Coronary artery (tissue), 2 donors: ENCODE data around the gene SRI.

Experiments
- DNase-seq: peaks from one replicate; pipeline ENCODE4 v3.0.0-alpha.2; 2017; ENCODE audit warnings: low spot score
- H3K27ac ChIP-seq, 2 donors: fragments of 200-600 bp; sonication (generic); one replicate each; pipeline ENCODE4 v1.5.1; 2016 to 2019
- H3K4me3 ChIP-seq: fragments of 200-600 bp; sonication (generic); 2 replicates; pipeline ENCODE4 v1.5.1; 2016; ENCODE audit warnings: mild to moderate bottlenecking, moderate library complexity
- TF ChIP-seq, protein P1 (sequence below): fragments of 200-600 bp; sonication (generic); IDR thresholded peaks from one replicate; pipeline ENCODE4 v1.5.1; 2019; ENCODE audit warnings: antibody characterized with exemption

Gene SRI

DNA sequence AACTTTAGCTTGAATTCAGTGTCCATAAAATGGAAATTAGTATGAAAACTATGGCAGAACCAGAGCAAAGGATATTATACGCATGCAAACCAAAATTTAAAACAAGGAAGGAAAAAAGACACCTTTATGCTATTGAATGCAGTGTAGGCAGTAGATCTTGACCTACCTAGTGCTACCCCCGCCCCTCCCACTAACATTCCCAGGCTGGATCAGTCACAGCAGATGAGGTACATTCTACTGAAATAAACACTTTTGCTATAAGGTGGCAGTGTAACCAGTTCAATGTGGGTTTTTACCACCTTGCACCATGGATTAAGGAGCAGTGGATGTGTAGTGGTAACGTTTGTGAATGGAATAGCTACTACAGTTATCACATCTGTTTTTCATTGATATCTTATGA, 27.9 kb downstream of the SRI start:
- Histone ChIP-seq H3K27ac (no peak overlapping the region), H3K4me3 (no peak overlapping the region)
- TF ChIP-seq, protein P1, sequence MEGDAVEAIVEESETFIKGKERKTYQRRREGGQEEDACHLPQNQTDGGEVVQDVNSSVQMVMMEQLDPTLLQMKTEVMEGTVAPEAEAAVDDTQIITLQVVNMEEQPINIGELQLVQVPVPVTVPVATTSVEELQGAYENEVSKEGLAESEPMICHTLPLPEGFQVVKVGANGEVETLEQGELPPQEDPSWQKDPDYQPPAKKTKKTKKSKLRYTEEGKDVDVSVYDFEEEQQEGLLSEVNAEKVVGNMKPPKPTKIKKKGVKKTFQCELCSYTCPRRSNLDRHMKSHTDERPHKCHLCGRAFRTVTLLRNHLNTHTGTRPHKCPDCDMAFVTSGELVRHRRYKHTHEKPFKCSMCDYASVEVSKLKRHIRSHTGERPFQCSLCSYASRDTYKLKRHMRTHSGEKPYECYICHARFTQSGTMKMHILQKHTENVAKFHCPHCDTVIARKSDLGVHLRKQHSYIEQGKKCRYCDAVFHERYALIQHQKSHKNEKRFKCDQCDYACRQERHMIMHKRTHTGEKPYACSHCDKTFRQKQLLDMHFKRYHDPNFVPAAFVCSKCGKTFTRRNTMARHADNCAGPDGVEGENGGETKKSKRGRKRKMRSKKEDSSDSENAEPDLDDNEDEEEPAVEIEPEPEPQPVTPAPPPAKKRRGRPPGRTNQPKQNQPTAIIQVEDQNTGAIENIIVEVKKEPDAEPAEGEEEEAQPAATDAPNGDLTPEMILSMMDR = no peak
- DNase-seq = no peak

- DNase-seq = no peak
- no peak overlapping the region for H3K4me3 ChIP-seq
- H3K27ac ChIP-seq = no peak overlapping the region
Measured at GRCh38 chr7:88185650-88186049, 34.2 kb downstream of the SRI start.

DNA sequence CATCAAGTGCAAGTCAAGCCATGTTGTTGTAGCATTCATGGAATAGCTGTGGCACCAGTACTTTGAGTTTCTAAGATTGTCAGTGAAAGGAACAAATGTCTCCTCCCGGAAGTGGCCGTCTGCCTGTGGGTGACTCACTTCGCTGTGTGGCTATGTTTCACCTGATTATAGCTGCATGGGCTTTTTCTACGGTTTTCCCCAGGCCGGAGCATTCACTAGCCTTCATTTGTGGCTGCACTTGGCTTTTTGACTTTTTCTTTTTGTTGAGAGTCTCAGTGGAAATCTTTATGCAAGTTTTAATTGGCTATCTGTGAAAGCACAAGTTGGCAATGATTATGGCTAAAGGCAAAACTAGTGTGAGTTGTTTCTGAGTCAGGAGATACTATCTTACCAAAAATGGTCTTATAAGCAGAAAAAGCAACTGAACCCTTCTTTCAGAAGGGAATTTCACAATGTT, 35.0 kb downstream of the SRI start:
- Histone ChIP-seq H3K4me3 (no peak overlapping the region), H3K27ac (peak overlapping the region in 1 of 2 donors; percentile 21)
- TF ChIP-seq, protein P1 = no peak
- no peak for DNase-seq

More at GRCh38 chr7:88185650-88186049, 34.2 kb downstream of the SRI start:
- TF ChIP-seq, protein P1 = no peak

DNA sequence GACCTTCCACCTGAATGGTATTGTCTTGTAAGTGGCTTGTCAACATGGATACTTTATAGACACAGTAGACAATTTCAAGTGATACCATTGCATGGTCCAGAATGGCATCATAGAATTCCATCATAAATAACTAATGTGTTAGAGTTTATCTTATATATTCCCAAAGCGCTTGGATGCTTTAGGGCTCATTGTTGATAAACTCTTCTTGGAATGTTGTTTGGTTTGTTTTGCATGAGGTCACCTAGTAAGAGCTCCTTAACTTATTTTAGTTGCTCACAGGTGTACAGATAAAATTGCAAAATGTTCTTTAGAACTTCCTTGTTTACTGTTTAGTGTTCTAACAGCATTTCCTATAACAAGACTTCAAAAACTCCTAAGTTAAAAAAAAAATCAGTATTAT, 36.8 kb downstream of the SRI start:
- Histone ChIP-seq H3K4me3 (no peak overlapping the region), H3K27ac (no peak overlapping the region)
- DNase-seq = no peak
- TF ChIP-seq, protein P1 = no peak

GRCh38 chr7:88176190-88176589, 43.6 kb downstream of the SRI start:
- TF ChIP-seq, protein P1 = no peak

GRCh38 chr7:88172842-88173241, 47.0 kb downstream of the SRI start:
- Histone ChIP-seq H3K4me3 (no peak overlapping the region), H3K27ac (no peak overlapping the region)
- no peak for DNase-seq
- TF ChIP-seq, protein P1 = no peak

More at GRCh38 chr7:88176190-88176589, 43.6 kb downstream of the SRI start:
- no peak overlapping the region for H3K4me3 ChIP-seq
- no peak overlapping the region for H3K27ac ChIP-seq
- no peak for DNase-seq

DNA sequence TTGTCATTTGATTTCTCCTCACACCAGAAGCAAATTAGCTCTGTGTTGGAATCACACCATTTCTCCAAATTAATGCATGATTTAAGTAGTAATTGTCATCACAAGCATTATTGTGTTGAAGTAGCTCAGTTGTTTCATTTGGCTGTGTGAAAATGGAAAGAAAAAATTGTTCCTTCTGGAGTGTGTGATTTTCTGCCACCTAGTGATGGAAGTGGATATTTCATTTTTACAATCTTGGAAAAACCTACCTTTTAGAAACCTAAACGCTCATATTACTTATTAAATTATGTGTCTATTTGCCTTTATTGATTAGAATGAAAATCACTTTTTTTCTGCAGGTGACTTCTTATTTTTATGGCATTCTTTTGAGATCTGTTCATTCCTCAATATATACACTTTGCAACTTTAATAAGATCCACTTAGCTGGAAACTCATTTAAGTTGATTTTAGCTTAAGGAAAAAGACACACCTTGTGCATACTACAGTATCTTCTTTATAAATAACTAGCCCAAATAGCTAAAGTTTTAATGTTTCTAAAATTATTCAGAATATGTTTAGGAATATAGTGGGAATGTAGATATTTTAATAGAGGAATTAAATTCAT, 50.0 kb downstream of the SRI start:
- Histone ChIP-seq H3K4me3 (no peak overlapping the region), H3K27ac (no peak overlapping the region)
- TF ChIP-seq, protein P1 = no peak
- no peak for DNase-seq
